ENCODE results near the gene BICC1. TPM values are rescaled to one million over a fixed set of nuclear protein-coding genes. Genes with fewer than 3 reads are reported as not detected.

BICC1 gene
- total RNA-seq, 1 donor from 2014 or later: 58.0 TPM

DNA sequence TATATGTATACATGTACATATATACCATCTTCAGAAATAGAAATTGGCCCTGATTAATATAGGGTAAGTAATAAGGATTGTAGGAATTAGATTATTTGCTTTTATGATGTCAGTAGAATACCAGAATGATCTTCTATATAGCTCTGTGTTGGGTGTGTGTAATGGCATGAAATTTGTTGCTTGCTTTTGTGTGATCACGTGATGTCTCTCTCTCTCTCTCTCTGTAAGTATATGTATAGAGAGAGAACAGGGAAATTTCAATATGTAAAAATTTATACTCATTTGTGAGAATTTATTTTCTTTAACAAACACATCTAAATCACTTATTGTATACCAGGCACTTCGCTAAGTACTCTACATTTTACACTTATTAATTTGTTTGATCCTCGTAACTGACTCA, 272.7 kb downstream of the BICC1 start:
- H3K27me3 ChIP-seq (ENCODE audit: control insufficient read depth, insufficient read depth, low read length): no peaks in the 10 kb centered on the region
- TF ChIP-seq, protein P1, sequence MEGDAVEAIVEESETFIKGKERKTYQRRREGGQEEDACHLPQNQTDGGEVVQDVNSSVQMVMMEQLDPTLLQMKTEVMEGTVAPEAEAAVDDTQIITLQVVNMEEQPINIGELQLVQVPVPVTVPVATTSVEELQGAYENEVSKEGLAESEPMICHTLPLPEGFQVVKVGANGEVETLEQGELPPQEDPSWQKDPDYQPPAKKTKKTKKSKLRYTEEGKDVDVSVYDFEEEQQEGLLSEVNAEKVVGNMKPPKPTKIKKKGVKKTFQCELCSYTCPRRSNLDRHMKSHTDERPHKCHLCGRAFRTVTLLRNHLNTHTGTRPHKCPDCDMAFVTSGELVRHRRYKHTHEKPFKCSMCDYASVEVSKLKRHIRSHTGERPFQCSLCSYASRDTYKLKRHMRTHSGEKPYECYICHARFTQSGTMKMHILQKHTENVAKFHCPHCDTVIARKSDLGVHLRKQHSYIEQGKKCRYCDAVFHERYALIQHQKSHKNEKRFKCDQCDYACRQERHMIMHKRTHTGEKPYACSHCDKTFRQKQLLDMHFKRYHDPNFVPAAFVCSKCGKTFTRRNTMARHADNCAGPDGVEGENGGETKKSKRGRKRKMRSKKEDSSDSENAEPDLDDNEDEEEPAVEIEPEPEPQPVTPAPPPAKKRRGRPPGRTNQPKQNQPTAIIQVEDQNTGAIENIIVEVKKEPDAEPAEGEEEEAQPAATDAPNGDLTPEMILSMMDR (IDR thresholded peaks at IDR 0.05; ENCODE audit: insufficient read depth, low read length, poor library complexity, severe bottlenecking): no peak
- DNase-seq (ENCODE audit: low read depth): no peak

DNA sequence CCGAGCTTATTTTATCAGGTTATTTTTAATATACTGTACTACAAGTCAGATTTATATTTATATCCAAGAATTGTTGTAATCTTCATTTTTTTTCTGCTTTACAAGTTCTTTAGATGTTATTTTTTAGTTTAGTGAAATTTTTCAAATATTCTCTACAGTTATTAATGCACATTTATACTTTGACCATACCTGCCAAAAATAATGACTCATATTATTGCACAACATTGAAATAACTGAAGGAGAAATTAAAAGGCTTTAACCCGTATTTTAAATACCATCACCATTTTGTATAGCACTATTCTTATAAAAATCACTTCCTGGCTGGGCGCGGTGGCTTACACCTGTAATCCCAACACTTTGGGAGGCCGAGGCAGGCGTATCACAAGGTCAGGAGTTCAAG, 278.5 kb downstream of the BICC1 start:
- TF ChIP-seq, protein P1 (IDR thresholded peaks at IDR 0.05; ENCODE audit: insufficient read depth, low read length, poor library complexity, severe bottlenecking): no peak
- H3K4me3 ChIP-seq (ENCODE audit: low read depth, low read length): no peak overlapping the region
- H3K36me3 ChIP-seq (ENCODE audit: control insufficient read depth, insufficient read depth, low read length): no peaks in the 10 kb centered on the region
- no peak for DNase-seq (ENCODE audit: low read depth)
- H3K27me3 ChIP-seq (ENCODE audit: control insufficient read depth, insufficient read depth, low read length): no peaks in the 10 kb centered on the region

More for the DNA sequence above, 272.7 kb downstream of the BICC1 start:
- Histone ChIP-seq H3K36me3 (ENCODE audit: control insufficient read depth, insufficient read depth, low read length) (no peaks in the 10 kb centered on the region), H3K4me3 (ENCODE audit: low read depth, low read length) (no peak overlapping the region)

DNA sequence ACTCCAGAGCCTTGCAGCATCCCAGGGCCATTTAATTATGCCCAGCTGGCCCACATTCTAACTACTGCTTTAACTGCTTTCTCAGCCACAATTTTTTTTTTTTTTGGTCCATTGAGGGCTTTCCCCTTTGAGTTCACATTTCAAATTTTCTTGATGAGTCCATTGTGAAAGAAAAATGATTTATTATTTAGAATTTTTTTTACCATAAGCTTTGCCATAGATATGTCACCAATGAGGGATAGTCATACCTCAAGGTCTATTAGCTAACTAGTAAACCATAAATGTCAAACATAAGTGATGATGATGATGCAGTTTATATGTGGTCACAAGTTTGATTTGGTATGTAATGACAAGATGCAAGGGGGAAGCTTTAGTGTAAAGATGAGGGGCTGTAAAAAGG, 282.9 kb downstream of the BICC1 start:
- TF ChIP-seq, protein P1 (IDR thresholded peaks at IDR 0.05; ENCODE audit: insufficient read depth, low read length, poor library complexity, severe bottlenecking): no peak
- Histone ChIP-seq H3K36me3 (ENCODE audit: control insufficient read depth, insufficient read depth, low read length) (no peaks in the 10 kb centered on the region), H3K27me3 (ENCODE audit: control insufficient read depth, insufficient read depth, low read length) (no peaks in the 10 kb centered on the region), H3K4me3 (ENCODE audit: low read depth, low read length) (no peak overlapping the region)
- no peak for DNase-seq (ENCODE audit: low read depth)

DNA sequence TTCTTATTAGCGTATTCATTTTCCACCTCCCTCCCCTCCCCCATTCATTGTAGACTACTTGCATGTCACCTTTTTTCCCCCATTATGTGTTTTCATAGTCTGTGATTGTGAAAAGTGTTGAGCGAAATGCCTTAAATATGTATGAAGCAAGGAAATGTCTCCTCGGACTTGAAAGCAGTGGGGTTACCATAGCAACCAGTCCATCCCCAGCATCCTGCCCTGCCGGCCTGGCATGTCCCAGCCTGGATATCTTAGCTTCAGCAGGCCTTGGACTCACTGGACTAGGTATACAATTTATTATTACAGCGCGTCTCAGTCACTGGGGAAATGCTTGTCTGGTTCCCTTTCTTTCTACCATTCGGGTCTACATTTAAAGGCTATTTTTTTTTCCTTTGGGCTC, 283.6 kb downstream of the BICC1 start:
- Histone ChIP-seq H3K36me3 (ENCODE audit: control insufficient read depth, insufficient read depth, low read length) (no peaks in the 10 kb centered on the region), H3K27me3 (ENCODE audit: control insufficient read depth, insufficient read depth, low read length) (no peaks in the 10 kb centered on the region), H3K4me3 (ENCODE audit: low read depth, low read length) (no peak overlapping the region)
- DNase-seq (ENCODE audit: low read depth): no peak
- TF ChIP-seq, protein P1 (IDR thresholded peaks at IDR 0.05; ENCODE audit: insufficient read depth, low read length, poor library complexity, severe bottlenecking): no peak

DNA sequence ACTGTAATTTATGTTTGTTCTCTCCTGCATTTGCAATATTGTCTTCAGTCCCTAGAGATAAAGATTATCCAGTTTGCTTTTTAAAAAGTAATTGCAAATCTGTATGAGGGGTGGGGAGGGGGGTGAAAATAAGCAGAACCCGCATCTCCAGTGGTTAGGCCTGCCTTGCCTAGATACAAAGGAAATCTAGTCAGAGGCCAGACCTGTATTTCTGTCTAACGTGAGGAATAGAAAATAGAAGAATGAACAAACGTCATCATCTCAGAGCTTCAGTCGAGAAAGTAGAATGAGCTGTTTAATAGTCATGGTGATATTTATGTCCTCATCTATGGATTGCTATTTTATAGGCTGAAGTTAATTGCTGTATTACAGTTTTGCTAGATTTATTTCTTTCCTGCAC, 284.2 kb downstream of the BICC1 start:
- Histone ChIP-seq H3K36me3 (ENCODE audit: control insufficient read depth, insufficient read depth, low read length) (no peaks in the 10 kb centered on the region), H3K27me3 (ENCODE audit: control insufficient read depth, insufficient read depth, low read length) (no peaks in the 10 kb centered on the region), H3K4me3 (ENCODE audit: low read depth, low read length) (no peak overlapping the region)
- DNase-seq (ENCODE audit: low read depth): no peak
- TF ChIP-seq, protein P1 (IDR thresholded peaks at IDR 0.05; ENCODE audit: insufficient read depth, low read length, poor library complexity, severe bottlenecking): no peak

DNA sequence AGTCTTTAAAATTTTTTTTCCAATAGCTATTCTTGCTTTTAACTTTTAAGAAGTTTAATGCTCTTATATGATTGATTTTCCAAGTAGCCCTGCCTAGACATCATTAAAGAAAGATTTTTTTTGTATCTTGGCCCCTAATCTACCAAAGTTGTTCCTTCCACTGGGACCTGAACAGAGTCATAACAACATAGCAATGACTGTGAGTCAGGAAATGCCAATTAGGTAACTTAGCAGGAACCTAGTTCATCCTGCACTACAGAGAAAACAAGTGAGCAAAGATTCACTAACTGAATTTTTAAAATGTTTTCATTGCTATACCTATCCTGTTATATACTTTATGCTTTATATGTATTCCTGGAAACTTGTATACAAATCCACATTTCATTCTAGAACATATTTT, 284.7 kb downstream of the BICC1 start:
- Histone ChIP-seq H3K4me3 (ENCODE audit: low read depth, low read length) (no peak overlapping the region), H3K36me3 (ENCODE audit: control insufficient read depth, insufficient read depth, low read length) (no peaks in the 10 kb centered on the region), H3K27me3 (ENCODE audit: control insufficient read depth, insufficient read depth, low read length) (no peaks in the 10 kb centered on the region)
- DNase-seq (ENCODE audit: low read depth): no peak
- TF ChIP-seq, protein P1 (IDR thresholded peaks at IDR 0.05; ENCODE audit: insufficient read depth, low read length, poor library complexity, severe bottlenecking): no peak

Data from kidney epithelial cell (primary cell).